ENCODE data around the gene NTSR1.

NTSR1 gene

DNA sequence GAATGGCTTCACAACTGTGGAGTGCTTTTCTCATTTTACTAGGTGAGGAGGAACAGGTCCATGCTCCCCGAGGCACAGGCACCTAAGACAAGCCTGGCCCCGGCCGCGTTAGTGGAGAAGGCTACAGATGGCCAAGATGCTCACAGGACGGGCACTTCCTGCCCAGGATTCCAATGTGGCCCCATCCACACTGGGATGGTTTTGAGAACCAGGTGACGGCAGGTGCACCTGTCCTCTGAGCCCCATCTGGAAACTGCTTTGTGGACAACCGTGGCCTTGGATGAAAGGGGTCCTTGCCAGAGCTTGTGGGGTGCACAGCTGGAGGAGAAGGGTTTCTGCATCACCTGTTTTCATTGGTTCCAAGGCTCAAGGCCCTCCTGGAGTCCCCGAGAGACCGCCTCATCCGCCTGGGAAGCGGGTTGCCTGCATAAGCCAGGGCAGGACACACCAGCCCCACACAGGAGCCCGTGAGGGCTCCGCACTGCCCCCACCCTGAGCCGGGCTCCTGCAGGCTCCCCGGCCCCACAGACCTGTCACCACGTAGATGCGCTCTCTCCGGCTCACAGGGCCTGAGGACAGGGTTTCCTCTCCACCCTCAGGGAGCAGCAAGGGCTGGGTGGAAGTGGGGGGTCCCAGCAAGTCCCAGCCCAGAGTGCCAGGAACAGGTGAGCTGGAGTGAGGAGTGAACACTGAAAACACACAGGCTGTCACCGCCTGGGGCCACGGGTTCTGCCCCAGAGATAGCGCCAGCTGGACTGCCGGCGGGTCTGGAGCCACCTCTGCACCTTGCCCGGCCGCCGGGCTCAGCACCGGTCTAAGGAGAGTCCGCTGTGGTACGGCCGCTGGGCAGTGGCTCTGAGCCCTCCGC lies 18.3 kb downstream of the NTSR1 start:
- DNase-seq = no peak

DNA sequence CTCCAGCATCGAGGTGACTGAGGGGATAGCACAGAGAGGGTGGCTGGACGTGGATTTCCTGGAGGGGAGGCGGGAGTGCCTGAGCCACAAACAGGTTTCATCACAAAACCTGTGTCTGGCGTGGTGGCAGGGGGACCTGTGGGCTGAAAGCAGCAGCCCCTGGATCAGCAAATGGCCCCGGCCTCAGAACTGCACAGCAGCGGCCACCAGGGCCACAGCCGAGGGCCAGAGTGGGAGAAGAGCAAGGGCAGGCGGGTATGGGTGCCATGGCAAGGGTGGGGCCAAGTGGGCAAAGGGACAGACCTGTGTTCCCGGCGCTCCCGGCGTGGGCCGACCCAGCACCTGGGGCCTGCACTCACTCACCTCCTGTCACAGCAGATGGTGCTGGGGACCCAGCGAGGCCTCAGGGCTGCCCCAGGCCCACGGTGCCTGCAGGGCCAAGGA lies 19.0 kb downstream of the NTSR1 start:
- DNase-seq = no peak

DNA sequence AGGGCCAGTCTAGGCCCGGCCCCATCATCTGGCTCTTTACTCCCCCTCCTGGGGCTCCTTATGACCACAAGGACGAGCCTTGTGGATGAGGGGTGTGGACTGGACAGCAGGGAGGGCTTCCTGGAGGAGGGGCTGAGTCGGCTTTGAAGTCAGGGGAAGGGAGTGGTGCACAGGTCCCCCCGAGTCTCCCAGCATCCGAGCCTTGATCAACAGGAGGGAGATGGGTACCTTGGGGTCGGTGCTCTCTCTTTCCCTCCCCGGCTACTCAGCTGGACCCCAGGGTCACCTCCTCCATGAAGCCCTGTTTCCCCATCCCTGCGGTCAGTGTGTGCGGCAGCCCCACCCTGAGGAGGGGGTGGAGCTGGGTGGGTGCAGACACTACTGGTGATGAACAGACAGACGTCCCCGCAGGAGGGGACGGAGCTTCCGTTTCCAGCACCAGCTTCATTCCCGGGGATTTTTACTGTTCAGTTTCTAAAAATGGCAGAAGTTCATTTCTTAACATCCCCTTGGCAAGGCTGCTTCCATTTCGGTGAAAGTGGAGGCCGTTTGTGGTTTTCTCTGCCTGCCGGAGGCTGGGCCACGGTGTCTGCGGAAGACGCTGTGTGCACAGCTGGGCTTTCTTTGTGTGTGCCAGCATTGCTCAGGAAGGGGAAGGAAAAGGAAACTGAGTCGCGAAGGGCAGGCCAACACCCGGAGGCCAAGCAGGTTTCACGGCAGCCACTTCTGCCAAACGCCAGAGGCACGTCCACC lies 19.6 kb downstream of the NTSR1 start:
- peak; percentile 33 for DNase-seq

DNA sequence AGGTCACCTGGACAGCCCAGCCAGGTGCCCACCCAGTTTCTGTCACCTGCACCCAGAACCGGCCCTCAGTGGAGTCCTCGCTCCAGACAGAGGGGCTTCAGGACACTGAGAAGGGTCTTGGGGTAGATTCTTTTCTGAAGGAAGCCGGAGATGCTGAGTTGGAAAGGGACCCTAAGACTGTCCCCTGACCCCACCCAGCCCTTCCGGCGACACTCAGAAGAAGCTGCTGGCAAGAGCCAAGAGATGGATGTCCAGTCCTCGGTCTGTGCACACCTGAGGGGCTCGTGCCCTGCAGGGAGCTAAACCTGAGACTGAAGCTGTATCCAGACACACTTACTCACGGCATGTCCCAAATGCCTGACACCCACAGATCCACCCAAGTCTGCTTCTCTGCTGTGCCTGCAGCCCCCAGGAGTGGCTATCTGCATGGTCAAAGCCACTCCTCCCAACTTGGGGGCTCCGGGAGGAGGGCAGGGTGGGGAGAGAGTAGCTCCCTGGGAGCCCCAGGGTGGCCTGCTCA lies 20.2 kb downstream of the NTSR1 start:
- DNase-seq = no peak

DNA sequence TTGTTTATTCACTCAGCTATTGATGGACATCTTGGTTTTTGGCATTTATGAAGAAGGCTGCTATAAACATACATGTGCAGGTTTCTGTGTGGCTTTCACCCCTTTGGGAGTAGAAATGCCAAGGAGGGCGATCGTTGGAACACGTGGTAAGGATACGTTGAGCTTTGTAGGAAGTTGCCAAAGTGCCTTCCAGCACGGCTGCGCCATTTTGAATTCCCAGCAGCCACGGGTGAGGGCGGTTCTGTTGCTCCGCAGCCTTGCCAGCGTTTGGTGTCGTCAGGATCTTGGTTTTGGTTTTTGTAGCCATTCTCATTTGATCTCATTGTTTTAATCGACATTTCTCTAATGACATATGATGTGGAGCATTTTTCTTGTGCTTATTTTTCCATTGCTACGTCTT lies 21.8 kb downstream of the NTSR1 start:
- no peak for DNase-seq

DNA sequence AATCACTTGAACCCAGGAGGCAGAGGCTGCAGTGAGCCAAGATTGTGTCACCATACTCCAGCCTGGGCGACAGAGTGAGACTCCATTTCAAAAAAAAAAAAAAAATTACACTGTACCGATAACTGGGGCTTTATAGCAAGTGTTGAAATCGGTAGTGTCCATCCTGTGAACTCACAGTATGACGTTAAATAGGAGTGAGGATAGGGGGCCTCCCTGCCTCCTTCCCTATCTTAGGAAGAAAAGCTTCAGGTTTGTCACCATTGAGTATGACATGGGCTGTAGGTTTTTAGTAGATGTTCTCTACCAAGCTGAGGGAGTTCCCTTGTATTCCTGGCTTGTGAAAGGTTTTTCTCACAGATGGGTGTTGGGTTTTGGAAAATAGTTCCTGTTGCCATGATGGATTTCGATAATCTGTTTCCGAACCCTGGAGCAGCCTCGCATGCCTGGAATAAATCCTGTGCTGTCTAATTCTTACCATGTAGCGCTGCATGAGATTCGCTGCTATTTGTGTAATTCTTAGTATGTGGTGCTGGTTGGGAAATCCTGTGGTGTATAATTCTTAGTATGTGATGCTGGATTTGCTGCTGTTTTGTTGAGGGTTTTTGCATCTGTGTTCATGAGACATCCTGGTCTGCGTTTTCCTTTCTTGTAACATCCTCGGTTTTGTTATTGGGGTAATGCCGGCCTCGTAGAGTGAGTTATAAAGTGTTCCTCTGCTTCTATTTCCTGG lies 23.6 kb downstream of the NTSR1 start:
- no peak for DNase-seq

DNA sequence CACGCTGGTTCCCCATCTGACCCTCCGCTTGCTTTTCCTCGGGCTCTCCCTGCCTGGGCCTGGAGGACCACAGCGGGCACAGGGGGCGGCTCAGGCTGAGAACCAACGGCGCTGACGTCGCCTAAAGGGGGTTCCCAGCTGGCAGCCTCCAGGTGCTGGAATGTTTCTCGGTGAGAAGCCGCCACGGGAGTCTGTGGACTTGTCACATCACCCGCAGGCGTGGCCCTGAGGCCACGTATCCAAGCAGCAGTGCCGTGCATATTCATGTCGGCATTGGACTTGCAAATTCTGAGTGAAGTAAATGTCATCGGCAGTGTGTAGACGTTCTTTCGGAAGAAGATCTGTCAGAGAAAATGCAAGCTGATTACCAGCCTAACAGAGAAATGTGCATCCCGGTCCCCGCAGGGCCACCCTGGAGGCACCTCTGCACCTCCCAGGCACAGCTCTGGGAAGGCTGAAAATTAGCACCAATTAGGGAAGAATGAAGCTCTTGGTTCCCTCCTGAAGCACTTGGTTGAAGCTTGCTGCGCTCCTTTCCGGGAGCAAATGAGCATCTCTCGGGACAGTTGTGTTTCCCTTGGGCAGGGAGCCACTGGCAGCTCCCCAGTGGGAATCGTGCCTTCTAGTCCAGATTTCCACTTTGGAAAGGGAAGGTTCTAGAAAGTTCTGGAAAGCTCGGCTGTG lies 24.3 kb downstream of the NTSR1 start:
- DNase-seq = no peak

DNA sequence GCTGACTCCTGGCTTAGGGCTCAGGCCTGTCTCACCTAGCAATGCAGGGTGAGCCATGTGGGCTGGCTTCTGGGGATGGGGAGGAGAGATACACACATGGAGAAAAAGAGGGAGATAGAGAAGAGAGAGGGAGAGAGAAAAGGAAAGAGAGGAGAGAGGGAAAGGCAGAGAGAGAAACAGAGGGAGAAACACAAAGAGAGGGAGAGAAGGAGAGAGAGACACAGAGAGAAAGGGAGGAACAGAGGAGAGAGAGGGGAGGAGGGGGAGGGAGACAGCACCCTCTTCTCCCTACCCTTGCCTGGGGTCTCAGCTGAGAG lies 24.8 kb downstream of the NTSR1 start:
- no peak for DNase-seq

DNA sequence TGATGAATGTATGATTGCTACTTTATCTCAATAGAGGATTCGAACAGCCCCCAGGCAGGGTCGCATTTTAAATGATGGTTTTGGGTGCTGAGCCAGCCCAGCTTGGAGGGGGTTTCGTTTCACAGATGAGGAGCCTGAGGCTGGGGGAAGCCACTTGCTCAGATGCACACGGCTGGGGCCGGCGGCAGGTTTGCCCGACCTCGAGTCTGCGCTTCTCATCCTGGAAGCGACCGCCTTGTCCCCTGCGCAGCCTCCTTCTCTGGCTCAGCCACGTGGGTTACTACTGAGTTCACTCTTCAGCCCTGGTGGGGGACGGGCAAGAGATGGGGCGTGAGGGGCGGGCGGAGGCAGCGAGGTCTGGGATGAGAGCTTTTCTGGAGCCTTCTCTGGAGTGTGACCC lies 25.3 kb downstream of the NTSR1 start:
- no peak for DNase-seq

DNA sequence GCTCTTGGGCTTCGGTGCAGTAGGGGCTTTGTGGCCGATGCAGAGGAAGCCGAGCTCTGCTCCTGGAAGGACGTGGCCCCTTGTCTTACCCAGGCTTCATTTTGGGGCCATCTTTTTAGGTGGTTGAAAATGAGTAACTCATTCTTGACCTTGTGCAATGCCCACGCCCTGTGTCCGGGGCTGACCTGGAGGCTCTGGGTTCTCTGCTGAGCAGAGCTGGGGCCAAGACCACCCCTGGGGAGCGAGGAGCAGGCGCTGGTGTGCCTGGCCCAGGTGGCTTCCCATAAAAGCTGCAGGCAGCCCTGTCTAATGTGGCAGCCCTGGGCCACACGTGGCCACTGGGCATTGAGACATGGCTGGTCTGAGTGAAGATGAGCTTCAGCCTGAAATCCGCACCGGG lies 25.7 kb downstream of the NTSR1 start:
- no peak for DNase-seq

DNA sequence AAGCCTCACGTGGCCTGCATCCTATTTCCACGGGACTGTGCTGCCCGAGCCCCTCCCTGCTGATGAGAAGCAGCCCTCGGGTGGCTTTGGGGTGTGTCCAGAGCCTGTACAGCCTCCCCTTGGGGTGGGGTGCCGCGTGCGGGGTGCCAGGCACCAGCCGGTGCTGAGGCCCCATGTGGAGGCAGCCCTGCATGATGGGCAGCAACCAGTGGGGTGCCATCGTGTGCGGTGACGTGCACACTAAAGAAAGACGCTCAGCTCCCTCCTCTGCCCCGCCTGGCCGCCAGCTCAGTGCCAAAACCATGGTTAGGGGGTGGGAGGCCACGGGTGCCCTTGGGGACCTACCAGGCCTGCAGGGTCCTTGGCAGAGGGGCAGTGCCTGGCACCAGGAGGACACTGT lies 26.2 kb downstream of the NTSR1 start:
- no peak for DNase-seq

DNA sequence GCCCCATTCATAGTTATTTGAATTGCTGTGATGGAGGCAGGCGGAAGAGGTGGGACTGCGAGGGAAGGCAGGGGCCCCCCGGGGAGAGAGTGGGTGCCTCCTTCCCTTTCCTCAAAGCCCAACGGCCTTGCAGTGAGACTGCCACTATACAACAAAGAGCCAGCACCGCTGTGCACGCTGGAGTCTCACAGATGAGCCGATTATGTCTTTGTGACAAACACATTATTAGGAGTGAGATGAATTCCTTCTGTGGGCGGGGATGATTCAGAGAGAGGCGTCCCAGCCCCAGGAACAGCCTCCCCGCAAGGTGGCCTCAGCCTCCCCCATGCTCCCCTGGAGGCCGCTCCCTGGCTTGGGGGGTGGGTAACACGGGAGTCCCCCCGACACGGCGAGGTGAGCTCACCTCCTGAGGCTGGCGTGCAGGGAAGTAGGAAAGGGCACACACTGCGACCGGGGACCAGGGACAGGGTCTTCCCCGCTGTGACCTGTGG lies 26.7 kb downstream of the NTSR1 start:
- no peak for DNase-seq

DNA sequence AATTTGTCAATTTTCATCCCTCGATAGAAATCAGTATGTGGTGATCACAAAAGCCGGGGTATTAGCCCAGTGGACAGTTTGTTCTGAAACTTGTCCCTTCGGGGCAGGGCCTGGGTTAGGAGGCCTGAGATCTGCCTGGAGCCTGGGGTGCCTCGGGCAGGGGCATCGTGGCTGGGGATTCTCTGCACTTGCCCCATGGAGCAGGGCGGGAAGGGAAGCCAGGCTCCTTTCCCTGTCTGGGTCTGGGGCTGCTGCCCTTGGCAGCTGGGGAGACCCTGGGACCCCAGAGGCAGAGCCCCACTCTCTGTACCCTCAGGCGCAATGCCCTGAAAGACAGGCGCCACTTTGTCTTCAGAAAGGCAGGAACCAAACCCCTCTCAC lies 27.4 kb downstream of the NTSR1 start:
- no peak for DNase-seq

DNA sequence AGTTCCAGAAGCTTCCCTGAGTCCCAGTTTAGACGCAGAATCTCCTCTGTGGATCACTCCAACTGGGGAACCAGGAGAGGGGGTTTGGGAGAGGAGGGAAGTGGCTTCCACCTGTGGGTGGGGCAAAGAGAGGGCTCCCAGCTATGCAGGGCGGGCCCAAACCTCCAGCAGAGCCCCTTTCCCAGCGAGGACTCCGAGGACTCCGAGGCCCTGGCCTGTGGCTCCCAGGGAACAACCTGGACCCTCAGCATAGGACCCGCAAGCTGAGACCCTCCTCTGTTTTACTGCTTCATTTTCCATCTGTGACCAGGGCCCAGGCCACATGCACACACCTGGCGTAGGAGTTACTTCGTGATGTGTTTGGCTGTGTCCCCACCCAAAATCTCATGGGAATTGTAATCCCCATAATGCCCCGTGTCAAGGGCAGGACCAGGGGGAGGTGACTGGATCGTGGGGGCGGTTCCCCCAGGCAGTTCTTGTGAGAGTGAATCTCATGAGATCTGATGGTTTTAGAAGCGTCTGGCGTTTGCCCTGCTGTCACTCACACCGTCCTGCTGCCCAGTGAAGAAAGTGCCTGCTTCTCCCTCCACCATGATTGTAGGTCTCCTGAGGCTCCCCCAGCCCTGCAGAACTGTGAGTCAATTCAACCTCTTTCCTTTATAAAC lies 27.9 kb downstream of the NTSR1 start:
- no peak for DNase-seq

DNA sequence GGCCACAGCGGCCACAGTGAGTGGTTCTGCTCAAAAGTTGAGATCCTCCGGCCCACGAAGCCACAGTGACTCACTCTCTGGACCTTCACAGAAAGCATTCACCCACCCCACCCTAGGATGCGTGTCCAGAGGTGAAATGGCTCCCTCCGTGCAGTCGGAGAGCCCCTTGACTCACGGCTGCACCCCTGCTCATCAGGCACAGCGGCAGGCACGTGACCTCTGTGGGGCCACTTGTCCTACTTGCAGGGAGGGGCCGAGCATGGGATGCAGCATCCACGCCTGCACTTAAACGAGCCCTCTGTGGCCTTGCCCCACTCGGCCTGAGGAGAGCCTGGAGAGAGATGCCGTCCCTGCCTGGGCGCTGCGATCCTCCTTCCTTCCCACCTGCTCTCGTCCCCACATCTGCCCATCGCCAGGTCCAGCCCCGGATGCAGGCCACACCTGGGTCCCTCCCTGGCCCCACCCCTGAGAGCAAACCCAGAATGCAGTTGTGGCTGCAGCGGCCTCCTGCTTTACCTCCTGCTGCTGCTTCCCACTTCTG lies 28.7 kb downstream of the NTSR1 start:
- peak; percentile 20 for DNase-seq

DNA sequence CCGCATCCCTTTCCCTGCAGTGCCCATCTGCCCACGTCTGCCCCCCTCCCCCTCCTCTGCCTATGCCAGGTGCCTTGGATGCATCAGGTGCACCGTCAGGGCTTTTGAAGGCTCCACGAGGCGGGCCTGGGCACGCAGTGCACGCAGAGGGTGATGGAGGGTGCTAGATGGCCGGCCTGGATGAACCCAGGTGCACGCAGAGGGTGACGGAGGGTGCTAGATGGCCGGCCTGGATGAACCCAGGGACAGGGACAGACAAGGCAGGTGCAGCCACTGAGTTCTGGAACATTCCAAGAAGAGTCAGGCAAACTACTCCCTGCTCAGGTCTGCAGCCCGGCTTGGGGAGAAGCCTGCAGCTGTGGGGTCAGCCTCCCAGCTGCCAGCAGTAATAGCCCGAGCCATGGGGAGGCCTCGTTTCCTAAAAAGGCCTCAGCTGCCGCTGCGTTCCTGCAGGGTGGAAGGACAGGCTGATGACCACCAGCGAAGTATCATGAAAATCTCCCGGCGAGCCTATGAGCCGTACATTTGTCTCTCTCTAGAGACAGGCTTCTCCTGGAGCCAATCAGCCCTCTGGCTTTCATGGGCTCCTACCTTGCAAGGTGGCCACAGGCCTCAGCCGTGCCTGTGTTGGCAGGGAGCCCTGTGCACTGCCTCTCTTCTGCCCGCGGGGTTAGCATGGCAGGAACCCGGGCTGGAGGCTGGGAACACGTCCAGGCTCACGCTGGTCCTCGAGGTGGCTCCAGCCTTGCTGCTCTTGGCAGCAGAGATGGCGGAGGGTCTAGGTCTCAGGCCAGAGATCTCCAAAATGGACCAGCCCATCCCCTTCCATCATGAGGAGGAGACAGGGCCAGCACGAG lies 29.6 kb downstream of the NTSR1 start:
- DNase-seq = peak; percentile 58

DNA sequence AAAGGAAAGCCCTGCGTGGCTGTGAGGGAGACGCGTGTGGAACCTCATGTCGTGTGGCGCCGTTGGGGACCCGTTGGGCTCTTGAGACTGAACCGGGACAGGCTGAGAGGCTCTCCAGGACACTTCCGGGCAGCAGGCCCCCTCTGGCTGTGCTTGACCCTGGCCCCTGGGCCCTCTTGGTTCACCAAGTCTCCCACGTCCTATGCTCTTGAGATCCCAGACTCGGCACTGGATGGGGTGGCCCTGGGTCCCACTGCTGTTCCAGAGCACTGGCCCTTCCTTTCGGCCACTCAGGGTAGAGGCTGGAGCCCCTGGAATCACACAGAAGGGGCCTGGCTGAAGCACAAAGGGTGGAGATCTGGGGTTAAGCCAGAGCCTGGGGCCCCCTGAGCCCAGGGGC lies 30.4 kb downstream of the NTSR1 start:
- DNase-seq = no peak

DNA sequence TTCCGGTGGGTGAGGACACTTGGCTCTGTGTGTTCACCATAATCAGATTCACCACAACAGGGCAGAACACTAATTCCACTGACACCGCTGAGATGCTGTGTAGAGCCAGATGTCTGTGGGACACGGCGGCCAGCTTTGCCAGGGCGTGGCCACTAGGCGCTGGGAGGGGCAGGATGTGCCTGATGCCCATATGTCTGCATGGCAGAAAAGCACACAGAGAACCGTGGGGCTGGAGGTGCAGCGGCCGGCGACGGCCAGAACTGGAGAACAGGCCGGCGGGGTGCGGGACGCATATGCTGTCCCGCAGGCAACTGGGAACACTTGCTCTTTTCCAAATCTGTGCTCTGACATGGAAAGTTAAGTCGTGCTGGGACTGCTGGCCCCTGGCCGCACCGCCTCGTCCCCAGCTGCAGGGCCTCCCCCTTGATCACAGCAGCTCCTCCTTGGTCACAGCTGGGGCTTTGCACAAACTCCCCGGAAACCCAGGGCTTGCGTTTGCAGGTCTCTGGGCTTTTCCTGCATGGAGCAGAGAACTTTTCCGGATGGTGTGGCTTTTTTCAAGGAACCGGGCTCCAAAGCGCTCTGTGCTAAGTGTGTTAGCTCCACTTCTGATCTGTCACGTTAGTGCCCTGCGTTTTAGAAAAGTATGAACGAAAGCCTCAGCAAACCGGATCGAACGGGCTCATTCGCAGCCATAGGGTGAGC lies 31.1 kb downstream of the NTSR1 start:
- peak; percentile 83 for DNase-seq

DNA sequence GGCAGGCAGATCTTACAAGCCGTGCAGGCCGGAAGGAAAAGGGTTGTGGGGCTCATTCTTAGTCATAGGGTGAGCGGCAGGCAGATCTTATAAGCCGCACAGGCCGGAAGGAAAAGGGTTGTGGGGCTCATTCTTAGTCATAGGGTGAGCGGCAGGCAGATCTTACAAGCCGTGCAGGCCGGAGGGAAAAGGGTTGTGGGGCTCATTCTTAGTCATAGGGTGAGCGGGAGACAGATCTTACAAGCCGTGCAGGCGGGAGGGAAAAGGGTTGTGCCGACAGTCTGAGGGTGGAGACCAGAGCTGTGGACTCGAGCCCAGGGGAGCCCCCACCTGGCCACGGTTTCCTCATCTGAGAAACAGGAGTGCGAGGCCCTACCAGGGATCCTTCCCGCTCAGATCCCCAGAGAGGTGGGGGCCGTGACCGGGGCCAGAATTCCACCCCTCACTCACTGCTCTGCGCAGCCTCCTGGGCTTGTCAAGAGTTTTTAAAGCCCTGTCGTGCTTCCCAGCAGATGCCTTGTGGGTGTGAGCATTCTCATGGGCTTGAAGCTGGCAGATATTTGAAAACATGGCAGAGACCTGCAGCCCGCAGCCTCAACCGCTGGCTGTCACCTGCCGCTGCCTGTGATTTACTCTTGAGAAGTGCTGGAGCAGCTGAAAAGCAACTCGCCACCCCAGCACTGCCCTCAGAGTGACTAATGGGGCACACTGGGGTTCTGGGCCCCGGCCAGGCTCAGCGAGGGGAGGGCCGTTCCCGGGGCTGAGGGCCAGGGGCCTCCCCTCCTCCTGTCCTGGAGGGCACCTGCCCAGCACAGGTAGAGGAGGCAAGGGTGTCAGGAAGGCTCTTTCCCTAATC lies 31.9 kb downstream of the NTSR1 start:
- DNase-seq = peak; percentile 67
